Kidney epithelial cell (primary cell): Measurements from ENCODE around the gene ZNF469. TPM values are rescaled to one million over a fixed set of nuclear protein-coding genes. Genes with fewer than 3 reads are reported as not detected.

Experiments
- DNase-seq: peaks from one replicate; pipeline ENCODE4 v3.0.0-alpha.2; 2010; ENCODE audit warnings: low read depth
- H3K27me3 ChIP-seq: 2 replicates; pipeline ENCODE4 v1.6.0; 2011; ENCODE audit warnings: low read length; ENCODE audit not compliant: control insufficient read depth, insufficient read depth
- H3K36me3 ChIP-seq: 2 replicates; pipeline ENCODE4 v1.5.1; 2011; ENCODE audit warnings: low read length; ENCODE audit not compliant: control insufficient read depth, insufficient read depth
- H3K4me3 ChIP-seq: 2 replicates; pipeline ENCODE4 v1.5.1; 2011; ENCODE audit warnings: low read depth, mild to moderate bottlenecking, control low read depth, low read length
- CTCF ChIP-seq: IDR thresholded peaks from 2 replicates; pipeline ENCODE4 v1.5.1; 2011; ENCODE audit warnings: mild to moderate bottlenecking, moderate library complexity, low read length, control low read depth, inconsistent platforms; ENCODE audit not compliant: insufficient read depth, poor library complexity, severe bottlenecking
- total RNA-seq: library from RNA; depleted of rRNA; stranded (reverse); fragments of >200 nt; gene quantifications from 2 replicates; pipeline ENCODE4 v1.2.3, GENCODE V29; 2015

Gene ZNF469
- 8.3 and 10.5 TPM in 2 replicates for total RNA-seq

GRCh38 chr16:88382491-88383400 lies at the start of gene ZNF469:
Gene ZNF469 (plus strand): TSS chr16:88382959. CDS start chr16:88427471, 44,512 bp downstream.
- Histone ChIP-seq H3K36me3 (no peaks in the 10 kb centered on the region), H3K4me3 (peak within 1 kb of the TSS; percentile 28), H3K27me3 (peaks cover 10% of the 10 kb centered on the region)
- no peak for DNase-seq
- no peak for TF ChIP-seq CTCF

GRCh38 chr16:88333848-88334777 lies 48.6 kb upstream of the ZNF469 start:
- no peak for TF ChIP-seq CTCF
- no peak overlapping the region for H3K4me3 ChIP-seq
- no peaks in the 10 kb centered on the region for H3K27me3 ChIP-seq
- no peak for DNase-seq
- H3K36me3 ChIP-seq, result no peaks in the 10 kb centered on the region

- H3K36me3 ChIP-seq, result no peaks in the 10 kb centered on the region
- TF ChIP-seq CTCF, result no peak
- no peak for DNase-seq
- H3K4me3 ChIP-seq, result no peak overlapping the region
- no peaks in the 10 kb centered on the region for H3K27me3 ChIP-seq
These were observed 47.7 kb upstream of the ZNF469 start for GRCh38 chr16:88334778-88335720.

GRCh38 chr16:88337021-88337420 lies 45.7 kb upstream of the ZNF469 start:
- Histone ChIP-seq H3K36me3 (no peaks in the 10 kb centered on the region), H3K4me3 (no peak overlapping the region), H3K27me3 (peaks cover 2% of the 10 kb centered on the region)
- TF ChIP-seq CTCF, result no peak
- DNase-seq, result no peak

- TF ChIP-seq CTCF, result no peak
- no peak for DNase-seq
- Histone ChIP-seq H3K27me3 (peaks cover 2% of the 10 kb centered on the region), H3K36me3 (no peaks in the 10 kb centered on the region), H3K4me3 (no peak overlapping the region)
These were observed 45.2 kb upstream of the ZNF469 start for GRCh38 chr16:88337538-88337937.
